Prostate gland (tissue), 2 donors: ENCODE data around the gene A2M.

Experiments
- POLR2A ChIP-seq: fragments of 450-650 bp; IDR thresholded peaks from one replicate; pipeline ENCODE4 v1.6.1; 2016; ENCODE audit warnings: antibody characterized with exemption, mild to moderate bottlenecking
- TF ChIP-seq, protein P1 (sequence below), 4 experiments: fragments of 200-600 bp in 2 of 4; fragments of 450-650 bp in 2 of 4; sonication (generic) in 2 of 4; IDR thresholded peaks; 1 replicate in 3 of 4; 2 replicates in 1 of 4; pipeline ENCODE4 v1.5.1; 2016 to 2019; ENCODE audit warnings: antibody characterized with exemption in 4 of 4, mild to moderate bottlenecking in 2 of 4, moderate library complexity in 2 of 4

DNA sequence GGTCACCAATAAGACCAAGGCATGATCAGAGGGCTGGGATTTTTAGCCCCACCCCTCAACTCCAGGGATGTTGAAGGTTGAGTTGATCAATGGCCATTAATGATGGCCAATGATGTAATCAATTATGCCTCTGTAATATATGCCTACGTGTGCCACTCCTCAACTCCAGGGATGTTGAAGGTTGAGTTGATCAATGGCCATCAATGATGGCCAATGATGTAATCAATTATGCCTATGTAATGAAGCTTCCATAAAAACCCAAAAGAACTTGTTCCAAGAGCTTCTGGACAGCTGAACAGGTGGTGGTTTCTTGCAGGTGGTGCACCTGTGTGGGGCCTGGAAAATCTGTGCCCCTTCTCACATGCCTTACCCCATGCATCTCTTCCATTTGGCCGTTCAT, 93.1 kb downstream of the A2M start:
- no peak for TF ChIP-seq POLR2A
- TF ChIP-seq, protein P1, sequence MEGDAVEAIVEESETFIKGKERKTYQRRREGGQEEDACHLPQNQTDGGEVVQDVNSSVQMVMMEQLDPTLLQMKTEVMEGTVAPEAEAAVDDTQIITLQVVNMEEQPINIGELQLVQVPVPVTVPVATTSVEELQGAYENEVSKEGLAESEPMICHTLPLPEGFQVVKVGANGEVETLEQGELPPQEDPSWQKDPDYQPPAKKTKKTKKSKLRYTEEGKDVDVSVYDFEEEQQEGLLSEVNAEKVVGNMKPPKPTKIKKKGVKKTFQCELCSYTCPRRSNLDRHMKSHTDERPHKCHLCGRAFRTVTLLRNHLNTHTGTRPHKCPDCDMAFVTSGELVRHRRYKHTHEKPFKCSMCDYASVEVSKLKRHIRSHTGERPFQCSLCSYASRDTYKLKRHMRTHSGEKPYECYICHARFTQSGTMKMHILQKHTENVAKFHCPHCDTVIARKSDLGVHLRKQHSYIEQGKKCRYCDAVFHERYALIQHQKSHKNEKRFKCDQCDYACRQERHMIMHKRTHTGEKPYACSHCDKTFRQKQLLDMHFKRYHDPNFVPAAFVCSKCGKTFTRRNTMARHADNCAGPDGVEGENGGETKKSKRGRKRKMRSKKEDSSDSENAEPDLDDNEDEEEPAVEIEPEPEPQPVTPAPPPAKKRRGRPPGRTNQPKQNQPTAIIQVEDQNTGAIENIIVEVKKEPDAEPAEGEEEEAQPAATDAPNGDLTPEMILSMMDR (IDR thresholded peaks at IDR 0.05), result no peak
